GM12864 (cell line): ENCODE measurements around the gene PWWP2A.

Experiments
- DNase-seq: peaks from one replicate; pipeline ENCODE4 v3.0.0-alpha.2; 2011; ENCODE audit warnings: low read depth
- H3K4me3 ChIP-seq: 2 replicates; pipeline ENCODE4 v1.5.1; 2011; ENCODE audit warnings: mild to moderate bottlenecking, low read depth, low read length, control low read depth
- TF ChIP-seq, protein P1 (sequence below): IDR thresholded peaks from 2 replicates; pipeline ENCODE4 v1.5.1; 2011; ENCODE audit warnings: low read depth, mild to moderate bottlenecking, moderate library complexity, low read length, control low read depth, inconsistent platforms; ENCODE audit errors: missing control alignments

Gene PWWP2A

GRCh38 chr5:160119142-160119904, at the start of gene PWWP2A:
Gene PWWP2A, minus strand, starts transcription at chr5:160119450. Its CDS starts 62 bp downstream, at chr5:160119388.
- TF ChIP-seq, protein P1, sequence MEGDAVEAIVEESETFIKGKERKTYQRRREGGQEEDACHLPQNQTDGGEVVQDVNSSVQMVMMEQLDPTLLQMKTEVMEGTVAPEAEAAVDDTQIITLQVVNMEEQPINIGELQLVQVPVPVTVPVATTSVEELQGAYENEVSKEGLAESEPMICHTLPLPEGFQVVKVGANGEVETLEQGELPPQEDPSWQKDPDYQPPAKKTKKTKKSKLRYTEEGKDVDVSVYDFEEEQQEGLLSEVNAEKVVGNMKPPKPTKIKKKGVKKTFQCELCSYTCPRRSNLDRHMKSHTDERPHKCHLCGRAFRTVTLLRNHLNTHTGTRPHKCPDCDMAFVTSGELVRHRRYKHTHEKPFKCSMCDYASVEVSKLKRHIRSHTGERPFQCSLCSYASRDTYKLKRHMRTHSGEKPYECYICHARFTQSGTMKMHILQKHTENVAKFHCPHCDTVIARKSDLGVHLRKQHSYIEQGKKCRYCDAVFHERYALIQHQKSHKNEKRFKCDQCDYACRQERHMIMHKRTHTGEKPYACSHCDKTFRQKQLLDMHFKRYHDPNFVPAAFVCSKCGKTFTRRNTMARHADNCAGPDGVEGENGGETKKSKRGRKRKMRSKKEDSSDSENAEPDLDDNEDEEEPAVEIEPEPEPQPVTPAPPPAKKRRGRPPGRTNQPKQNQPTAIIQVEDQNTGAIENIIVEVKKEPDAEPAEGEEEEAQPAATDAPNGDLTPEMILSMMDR = peak; percentile 20
- peak within 1 kb of the TSS; percentile 99 for H3K4me3 ChIP-seq
- DNase-seq = peak; percentile 100

DNA sequence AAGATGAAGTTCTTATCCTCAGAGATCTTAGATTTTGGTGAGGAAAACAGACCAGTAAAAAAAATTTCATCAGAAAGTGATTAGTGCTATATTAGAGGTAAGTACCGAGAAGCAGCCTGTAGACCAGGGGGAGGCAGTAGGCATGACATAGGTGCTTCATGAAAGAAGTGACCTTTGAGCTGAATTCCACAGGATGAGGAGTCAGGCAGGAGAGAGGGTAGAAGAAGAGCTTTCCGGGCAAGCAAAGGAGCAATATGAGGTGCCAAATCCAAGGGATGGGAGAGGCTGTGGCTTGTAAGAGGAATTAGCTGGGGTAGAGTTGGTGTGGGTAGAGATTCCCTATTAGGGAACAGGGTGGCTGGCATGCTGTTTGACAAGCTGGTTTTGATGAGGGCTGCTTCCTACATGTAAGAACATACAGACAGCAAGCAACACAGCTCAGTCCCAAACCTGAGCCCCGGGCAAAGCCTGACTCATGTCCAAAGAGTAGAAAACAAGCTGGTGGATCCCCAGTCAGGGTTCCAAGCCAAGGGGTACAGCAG, 48.4 kb upstream of the PWWP2A start:
- TF ChIP-seq, protein P1 = no peak
- H3K4me3 ChIP-seq = no peak overlapping the region
- no peak for DNase-seq

DNA sequence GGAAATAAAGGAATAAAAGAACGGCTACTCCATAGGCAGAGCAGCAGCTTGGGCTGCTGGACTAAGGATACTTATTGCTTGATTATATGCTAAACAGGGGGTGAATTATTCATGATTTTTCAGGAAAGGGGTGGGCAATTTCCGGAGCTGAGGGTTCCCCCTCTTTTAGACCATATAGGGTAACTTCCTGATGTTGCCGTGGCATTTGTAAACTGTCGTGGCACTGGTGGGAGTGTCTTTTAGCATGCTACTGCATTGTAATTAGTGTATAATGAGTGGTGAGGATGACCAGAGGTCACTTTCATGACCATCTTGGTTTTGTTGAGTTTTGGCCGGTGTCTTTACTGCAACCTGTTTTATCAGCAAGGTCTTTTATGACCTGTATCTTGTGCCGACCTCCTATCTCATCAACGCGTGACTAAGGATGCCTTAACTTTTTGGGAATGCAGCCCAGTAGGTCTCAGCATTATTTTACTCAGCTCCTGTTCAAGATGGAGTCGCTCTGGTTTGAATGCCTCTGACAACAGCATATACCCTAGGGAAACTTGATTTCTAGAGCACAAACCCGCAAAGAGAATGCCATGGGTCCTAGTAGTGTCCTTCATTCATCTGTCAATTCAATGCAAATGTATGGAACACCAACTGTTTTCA, 47.8 kb upstream of the PWWP2A start:
- TF ChIP-seq, protein P1 = no peak
- no peak for DNase-seq
- no peak overlapping the region for H3K4me3 ChIP-seq

- DNase-seq = no peak
- TF ChIP-seq, protein P1 = no peak
- no peak overlapping the region for H3K4me3 ChIP-seq
Measured at GRCh38 chr5:160166069-160166972, 47.1 kb upstream of the PWWP2A start.

GRCh38 chr5:160165137-160166068, 46.2 kb upstream of the PWWP2A start:
- TF ChIP-seq, protein P1 = no peak
- DNase-seq = no peak
- no peak overlapping the region for H3K4me3 ChIP-seq

GRCh38 chr5:160162910-160163309, 43.7 kb upstream of the PWWP2A start:
- DNase-seq = no peak
- H3K4me3 ChIP-seq = no peak overlapping the region
- TF ChIP-seq, protein P1 = no peak
